PC-9 (cell line): Measurements from ENCODE around the gene ZNF860. TPM values are rescaled to one million over a fixed set of nuclear protein-coding genes. Genes with fewer than 3 reads are reported as not detected.
A peak's percentile ranks its signal among the peaks of the same experiment; 100 is the strongest.

Experiments
- Bru-seq: library from RNA; stranded (reverse); fragments of 400-500 nt; gene quantifications from one replicate; lab custom pipeline; 2021; lab: Mats Ljungman, UMichigan
- BruChase-seq, 2 experiments: library from RNA; stranded (reverse); fragments of 400-500 nt; gene quantifications; one replicate each; lab custom pipeline; 2021; lab: Mats Ljungman, UMichigan
- BruUV-seq: library from RNA; stranded (reverse); fragments of 400-500 nt; replicated peaks from 2 replicates; lab custom pipeline; 2021; lab: Mats Ljungman, UMichigan
- CTCF ChIA-PET: fragments of 300-600 bp; sonication (Branson Sonifier 250); formaldehyde crosslinking; loops from one replicate; lab custom pipeline; 2022; ENCODE audit warnings: antibody characterized with exemption; lab: Charles Lee
- POLR2A ChIA-PET: fragments of 300-600 bp; sonication (Branson Sonifier 250); formaldehyde crosslinking; loops from one replicate; lab custom pipeline; 2022; ENCODE audit warnings: antibody characterized with exemption; ENCODE audit not compliant: unreplicated experiment; lab: Charles Lee
- DNase-seq, 2 experiments: peaks; one replicate each; pipeline versions ENCODE4 v3.0.0 to v3.0.0-alpha.2; 2015 to 2022; ENCODE audit warnings: mixed read lengths in 1 of 2
- H2AFZ ChIP-seq: fragments of 200-600 bp; sonication (generic); 2 replicates; pipeline ENCODE4 v1.8.1; 2017; ENCODE audit warnings: antibody characterized with exemption
- H3F3A ChIP-seq: fragments of 200-600 bp; sonication (generic); 2 replicates; pipeline ENCODE4 v1.8.1; 2017; ENCODE audit warnings: antibody characterized with exemption, mild to moderate bottlenecking, low read depth; ENCODE audit not compliant: insufficient read depth
- H3K27ac ChIP-seq: fragments of 200-600 bp; sonication (generic); 2 replicates; pipeline ENCODE4 v1.6.1; 2016; ENCODE audit warnings: mixed run types
- H3K27me3 ChIP-seq: fragments of 200-600 bp; sonication (generic); 2 replicates; pipeline ENCODE4 v1.6.1; 2016; ENCODE audit warnings: low read depth, mixed run types; ENCODE audit not compliant: insufficient read depth
- H3K36me3 ChIP-seq: fragments of 200-600 bp; sonication (generic); 2 replicates; pipeline ENCODE4 v1.6.1; 2016; ENCODE audit warnings: low read depth, mixed run types
- H3K4me1 ChIP-seq: fragments of 200-600 bp; sonication (generic); replicated peaks from 2 replicates; pipeline ENCODE4 v1.6.1; 2016; ENCODE audit warnings: mixed run types; ENCODE audit not compliant: insufficient read depth
- H3K4me2 ChIP-seq: fragments of 200-600 bp; sonication (generic); 2 replicates; pipeline ENCODE4 v1.6.1; 2017; ENCODE audit warnings: mixed run types
- H3K4me3 ChIP-seq: fragments of 200-600 bp; sonication (generic); 2 replicates; pipeline ENCODE4 v1.6.1; 2016; ENCODE audit warnings: mixed run types
- H3K79me2 ChIP-seq: fragments of 200-600 bp; sonication (generic); 2 replicates; pipeline ENCODE4 v1.6.1; 2017; ENCODE audit warnings: low read depth, mixed run types
- H3K9me2 ChIP-seq: fragments of 200-600 bp; sonication (generic); 2 replicates; pipeline ENCODE4 v1.8.1; 2017; ENCODE audit warnings: mild to moderate bottlenecking; ENCODE audit not compliant: insufficient read depth
- H3K9me3 ChIP-seq: fragments of 200-600 bp; sonication (generic); 2 replicates; pipeline ENCODE4 v1.8.1; 2016; ENCODE audit warnings: low read depth; ENCODE audit not compliant: insufficient read depth
- H4K20me1 ChIP-seq: fragments of 200-600 bp; sonication (generic); 2 replicates; pipeline ENCODE4 v1.8.1; 2017; ENCODE audit not compliant: insufficient read depth
- EZH2 ChIP-seq: fragments of 200-600 bp; sonication (generic); IDR thresholded peaks from 2 replicates; pipeline ENCODE4 v1.8.0; 2017; ENCODE audit warnings: antibody characterized with exemption, low read depth
- intact Hi-C: fragments of 100-400 bp; cut with micrococcal nuclease; formaldehyde crosslinking; loops from one replicate; pipeline ENCODE4 v1.10.0; 2022; ENCODE audit not compliant: unreplicated experiment
- long read RNA-seq: library from polyadenylated mRNA; stranded (forward); transcript quantifications from one replicate; pipeline ENCODE4 v2.0.0, GENCODE V29; 2022
- total RNA-seq: library from RNA; stranded (reverse); gene quantifications from 2 replicates; pipeline ENCODE4 v1.2.3, GENCODE V29; 2021
- TF ChIP-seq, protein P1 (sequence below): fragments of 200-600 bp; sonication (generic); conservative IDR thresholded peaks from 2 replicates; pipeline ENCODE4 v1.6.1; 2017; ENCODE audit warnings: mixed run types, antibody characterized with exemption, mild to moderate bottlenecking, moderate library complexity

Gene ZNF860
- total RNA-seq (2.6 and 5.3 TPM in 2 replicates), Bru-seq, nascent RNA (percentile 60 among the genes with signal in this experiment), BruChase-seq, experiment 1, labeled RNA remaining after a 2-hour chase (percentile 66 among the genes with signal in this experiment), BruChase-seq, experiment 2, labeled RNA remaining after a 6-hour chase (percentile 54 among the genes with signal in this experiment)
- long read RNA-seq, partial matches to known transcripts = 0 of 1 reads
- long read RNA-seq, other reads (novel, unspliced or antisense) = 1 of 1 reads

DNA sequence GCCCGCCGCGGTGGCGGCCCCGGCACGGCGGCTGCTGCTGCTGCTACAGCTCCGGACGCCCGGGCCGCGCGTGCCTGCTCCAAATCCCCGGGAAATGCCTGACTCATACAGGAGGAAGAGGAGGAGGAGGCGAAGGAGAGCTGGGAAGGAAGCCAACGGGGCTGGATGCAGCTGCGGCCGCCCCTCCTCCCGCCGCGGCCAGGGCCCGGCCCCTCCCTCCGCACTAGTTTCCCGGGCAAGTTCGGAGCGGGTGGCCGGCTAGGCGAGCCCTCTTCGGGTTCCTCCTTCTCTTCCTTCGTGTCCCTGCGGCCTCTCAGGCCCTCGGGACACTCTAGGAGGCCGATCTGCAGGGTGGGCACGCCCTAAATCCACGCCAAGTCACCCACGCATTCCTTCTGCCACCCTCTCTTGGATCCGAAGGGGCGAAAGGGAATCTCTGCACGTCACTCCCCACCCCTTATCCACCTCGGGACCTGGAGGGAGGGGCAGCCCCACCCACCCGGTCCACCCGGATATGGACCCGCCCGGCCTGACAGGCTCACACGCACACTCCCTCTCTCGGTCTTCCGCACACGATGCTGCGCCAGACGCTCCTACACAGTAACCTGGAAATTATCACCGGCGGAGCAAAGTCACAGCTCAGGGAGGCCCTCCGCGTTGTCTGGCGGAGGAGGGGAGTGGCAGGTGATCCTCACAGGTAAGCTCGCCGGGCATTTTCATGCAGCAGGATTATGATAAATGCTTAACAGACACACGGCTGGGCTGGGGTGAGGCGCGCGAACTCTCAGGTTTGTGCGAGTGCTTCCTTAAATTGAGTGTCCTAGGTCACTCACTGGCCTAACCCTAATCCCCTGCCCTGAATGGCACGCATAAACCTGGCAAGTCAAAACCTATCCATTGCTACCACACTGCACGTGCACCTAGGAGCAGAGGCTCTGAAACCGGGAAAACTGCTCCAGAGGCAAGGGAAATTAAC, at the start of gene ZNF860, which contains the start of gene OSBPL10:
ZNF860 (plus strand) TSS at position 545 of the 976 bp plus-strand sequence. CDS start 7,330 bp downstream, outside the sequence.
OSBPL10 (minus strand) TSS at position 57 of the 976 bp plus-strand sequence. CDS start 83 bp downstream, outside the sequence.
- peaks cover 4% of the 10 kb centered on the region; the same call in 1 of the 2 replicates for H3K79me2 ChIP-seq
- H3K4me3 ChIP-seq = peak within 1 kb of the TSS; percentile 64
- H3K36me3 ChIP-seq = no peaks in the 10 kb centered on the region
- H3K4me2 ChIP-seq = peak within 1 kb of the TSS; percentile 82
- H2AFZ ChIP-seq = peak within 1 kb of the TSS; percentile 79
- no peak for TF ChIP-seq EZH2
- TF ChIP-seq, protein P1, sequence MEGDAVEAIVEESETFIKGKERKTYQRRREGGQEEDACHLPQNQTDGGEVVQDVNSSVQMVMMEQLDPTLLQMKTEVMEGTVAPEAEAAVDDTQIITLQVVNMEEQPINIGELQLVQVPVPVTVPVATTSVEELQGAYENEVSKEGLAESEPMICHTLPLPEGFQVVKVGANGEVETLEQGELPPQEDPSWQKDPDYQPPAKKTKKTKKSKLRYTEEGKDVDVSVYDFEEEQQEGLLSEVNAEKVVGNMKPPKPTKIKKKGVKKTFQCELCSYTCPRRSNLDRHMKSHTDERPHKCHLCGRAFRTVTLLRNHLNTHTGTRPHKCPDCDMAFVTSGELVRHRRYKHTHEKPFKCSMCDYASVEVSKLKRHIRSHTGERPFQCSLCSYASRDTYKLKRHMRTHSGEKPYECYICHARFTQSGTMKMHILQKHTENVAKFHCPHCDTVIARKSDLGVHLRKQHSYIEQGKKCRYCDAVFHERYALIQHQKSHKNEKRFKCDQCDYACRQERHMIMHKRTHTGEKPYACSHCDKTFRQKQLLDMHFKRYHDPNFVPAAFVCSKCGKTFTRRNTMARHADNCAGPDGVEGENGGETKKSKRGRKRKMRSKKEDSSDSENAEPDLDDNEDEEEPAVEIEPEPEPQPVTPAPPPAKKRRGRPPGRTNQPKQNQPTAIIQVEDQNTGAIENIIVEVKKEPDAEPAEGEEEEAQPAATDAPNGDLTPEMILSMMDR = no peak
- H3K9me3 ChIP-seq = no peaks in the 10 kb centered on the region
- BruUV-seq = TSS peak; percentile 53
- H3K27ac ChIP-seq = peak within 1 kb of the TSS; percentile 34; the same call in 1 of the 2 replicates
- H3K4me1 ChIP-seq = peaks cover 18% of the 10 kb centered on the region
- intact Hi-C loops = loop anchor here (1.0 to 10.0 kb wide), 4 partner anchors 44 to 449 kb away; partner anchors contain the start of gene STT3B
- H3K9me2 ChIP-seq = no peaks in the 10 kb centered on the region
- H3F3A ChIP-seq = peaks cover 5% of the 10 kb centered on the region; the same call in 1 of the 2 replicates
- CTCF ChIA-PET = no interaction called here
- peak; percentile 67 to 93 for DNase-seq
- POLR2A ChIA-PET = interaction anchor here (0.6 to 1.5 kb wide), 5 partner anchors 38 to 1375 kb away, joined by 3 to 9 read pairs (median 7); partner anchors contain the start of gene STT3B
- H4K20me1 ChIP-seq = no peaks in the 10 kb centered on the region
- no peaks in the 10 kb centered on the region for H3K27me3 ChIP-seq

DNA sequence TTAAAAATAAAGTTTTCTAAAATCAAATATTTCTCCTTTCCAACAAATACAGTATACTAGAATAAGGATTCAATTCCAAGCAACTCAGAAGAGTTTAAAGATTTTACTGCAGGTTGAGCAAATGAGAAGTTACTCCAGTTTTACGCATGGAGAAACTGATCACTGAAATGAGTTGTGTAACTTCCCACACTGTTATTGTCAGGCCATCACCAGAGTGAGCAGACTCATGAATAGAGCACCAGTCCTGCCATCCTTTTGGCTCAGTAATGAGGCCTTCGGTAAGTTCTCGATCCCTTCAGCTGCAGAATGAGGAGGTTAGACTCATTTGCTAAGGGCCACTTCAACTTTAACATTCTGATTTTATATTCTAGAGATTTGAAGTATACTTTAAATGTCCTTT, 48.6 kb upstream of the ZNF860 start:
- TF ChIP-seq, protein P1 = no peak
- no peak for TF ChIP-seq EZH2
- Histone ChIP-seq H3K4me3 (no peak overlapping the region), H3K9me2 (no peaks in the 10 kb centered on the region), H2AFZ (no peak overlapping the region), H3K9me3 (no peaks in the 10 kb centered on the region), H3K27ac (no peak overlapping the region), H3F3A (no peaks in the 10 kb centered on the region), H3K36me3 (no peaks in the 10 kb centered on the region), H3K27me3 (no peaks in the 10 kb centered on the region), H4K20me1 (no peaks in the 10 kb centered on the region), H3K4me1 (0 out of 2 replicates have a peak, but pooled peaks cover 6% of the 10 kb centered on the region), H3K79me2 (no peaks in the 10 kb centered on the region), H3K4me2 (no peak overlapping the region)
- CTCF ChIA-PET = no interaction called here
- intact Hi-C loops = no loop called here
- POLR2A ChIA-PET = interaction anchor here (0.7 kb wide), 1 partner anchor 19 kb away, joined by 6 read pairs; no protein-coding TSS in a partner anchor
- no TSS peak for BruUV-seq
- DNase-seq = no peak

DNA sequence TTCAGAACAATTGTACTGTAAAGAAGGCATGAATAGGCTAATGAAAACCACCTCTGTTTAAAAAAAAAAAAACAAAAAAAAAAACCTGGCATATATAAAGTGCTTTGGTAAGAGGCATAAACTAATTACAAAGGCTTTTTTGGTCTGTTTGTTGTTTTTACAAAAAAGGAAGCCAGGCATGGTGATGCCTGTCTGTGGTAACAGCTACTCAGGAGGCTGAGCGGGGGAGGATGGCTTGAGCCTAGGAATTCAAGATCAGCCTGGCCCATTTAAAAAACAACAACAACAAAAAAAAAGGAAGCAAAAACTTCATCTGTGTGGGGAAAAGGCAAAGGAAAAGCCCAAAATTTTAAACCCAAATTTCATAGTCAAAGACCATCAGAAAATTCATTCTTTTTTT, 47.5 kb upstream of the ZNF860 start:
- no peaks in the 10 kb centered on the region for H4K20me1 ChIP-seq
- H3K79me2 ChIP-seq = no peaks in the 10 kb centered on the region
- ChIA-PET POLR2A (no interaction called here), CTCF (interaction anchor here (0.7 kb wide), 1 partner anchor 76 kb away, joined by 14 read pairs; no protein-coding TSS in a partner anchor)
- H3K36me3 ChIP-seq = no peaks in the 10 kb centered on the region
- H3K9me3 ChIP-seq = no peaks in the 10 kb centered on the region
- H2AFZ ChIP-seq = no peak overlapping the region
- H3K27ac ChIP-seq = no peak overlapping the region
- DNase-seq = no peak
- no peaks in the 10 kb centered on the region for H3K27me3 ChIP-seq
- no peaks in the 10 kb centered on the region for H3F3A ChIP-seq
- TF ChIP-seq EZH2 = no peak
- TF ChIP-seq, protein P1 = no peak
- 0 out of 2 replicates have a peak, but pooled peaks cover 6% of the 10 kb centered on the region for H3K4me1 ChIP-seq
- no peak overlapping the region for H3K4me3 ChIP-seq
- BruUV-seq = no TSS peak
- no peaks in the 10 kb centered on the region for H3K9me2 ChIP-seq
- intact Hi-C loops = no loop called here
- H3K4me2 ChIP-seq = no peak overlapping the region
